ENCODE results near the gene NUDT3.
"Not testable (repeated sequence)": the region's sequence is repeated elsewhere in the genome, so short reads cannot be mapped to it uniquely, and the experiment has no call there.

NUDT3 gene

DNA sequence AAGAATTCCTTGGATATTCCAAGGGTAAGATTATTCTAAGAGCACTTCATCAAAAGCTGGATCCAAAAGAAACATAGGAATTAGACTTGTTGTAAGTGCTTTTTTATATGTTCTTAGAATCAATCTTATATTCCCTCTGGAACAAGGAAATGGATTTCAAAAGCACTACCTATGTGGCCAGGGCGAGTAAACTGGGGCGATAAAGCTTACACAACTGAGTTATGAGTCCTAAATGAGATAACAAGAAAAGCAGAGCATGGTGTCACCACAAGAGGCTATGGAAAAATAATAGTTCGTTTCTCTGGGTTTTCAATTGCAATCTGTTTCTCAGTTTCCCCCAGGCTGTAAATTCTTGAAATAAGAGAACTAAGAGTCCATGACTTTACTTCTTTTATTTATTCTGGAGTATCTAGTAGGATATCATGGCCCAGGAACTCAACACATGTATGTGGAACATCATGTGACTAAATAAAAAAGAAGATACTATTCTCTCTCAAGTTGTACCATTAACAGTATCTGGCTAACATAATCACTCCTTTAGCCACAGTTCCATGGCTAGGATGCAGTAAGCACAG is 51.5 kb downstream of the NUDT3 start:
- no peak for DNase-seq

DNA sequence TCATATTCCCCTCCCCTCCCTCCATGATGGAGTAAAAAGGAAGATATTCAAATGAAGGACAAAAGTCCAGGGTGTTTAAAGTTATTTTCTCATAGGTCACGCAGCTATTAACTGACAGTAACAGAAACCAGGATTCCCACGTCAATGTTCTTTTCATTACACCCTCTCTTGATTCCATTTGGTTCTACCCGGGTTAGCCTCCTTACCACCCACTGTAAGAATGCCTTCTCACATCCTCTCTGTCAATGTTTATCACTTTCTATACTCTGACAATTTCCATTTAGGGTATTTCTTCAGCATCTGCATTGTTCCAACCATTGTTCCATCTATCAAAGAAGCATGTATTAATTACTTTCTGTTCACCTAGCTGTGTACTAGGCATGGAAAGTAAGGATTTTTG is 52.1 kb downstream of the NUDT3 start:
- no peak for DNase-seq

DNA sequence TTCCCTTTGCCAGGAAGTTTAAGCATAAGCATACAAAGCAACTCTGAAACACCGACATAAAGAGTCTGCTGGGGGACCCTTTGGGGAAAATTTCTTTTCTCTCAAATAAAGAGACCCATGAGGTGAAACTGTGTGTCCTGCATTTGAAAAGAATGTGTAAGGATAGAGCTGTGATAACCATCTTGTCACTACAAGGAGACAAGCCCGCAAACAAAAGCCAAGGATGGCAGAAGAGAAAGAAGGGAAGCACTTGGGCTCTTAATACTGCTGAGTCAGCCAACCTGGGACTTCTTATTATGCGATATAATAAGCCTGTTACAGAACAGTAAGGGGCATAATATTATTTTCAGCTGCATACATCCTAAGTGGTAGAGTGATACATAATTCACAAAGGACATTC is 52.5 kb downstream of the NUDT3 start:
- no peak for DNase-seq

DNA sequence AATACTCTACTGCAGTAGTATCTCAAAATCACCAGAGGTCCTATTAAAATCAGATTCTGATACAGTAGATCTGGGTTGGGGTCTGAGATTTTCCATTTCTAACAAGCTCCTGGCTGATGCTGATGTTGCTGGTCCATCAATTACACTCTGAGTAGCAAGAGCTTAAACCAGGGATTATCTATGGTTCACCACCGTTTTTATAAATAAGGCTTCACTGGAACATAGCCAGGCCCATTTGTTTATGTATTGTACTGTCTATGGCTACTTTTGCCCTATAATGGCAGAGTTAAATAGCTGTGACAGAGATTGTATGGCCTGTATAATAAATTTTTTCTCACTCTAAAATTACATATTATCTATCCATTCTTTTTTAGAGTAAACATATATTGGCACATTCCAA is 53.0 kb downstream of the NUDT3 start:
- DNase-seq: no peak

DNA sequence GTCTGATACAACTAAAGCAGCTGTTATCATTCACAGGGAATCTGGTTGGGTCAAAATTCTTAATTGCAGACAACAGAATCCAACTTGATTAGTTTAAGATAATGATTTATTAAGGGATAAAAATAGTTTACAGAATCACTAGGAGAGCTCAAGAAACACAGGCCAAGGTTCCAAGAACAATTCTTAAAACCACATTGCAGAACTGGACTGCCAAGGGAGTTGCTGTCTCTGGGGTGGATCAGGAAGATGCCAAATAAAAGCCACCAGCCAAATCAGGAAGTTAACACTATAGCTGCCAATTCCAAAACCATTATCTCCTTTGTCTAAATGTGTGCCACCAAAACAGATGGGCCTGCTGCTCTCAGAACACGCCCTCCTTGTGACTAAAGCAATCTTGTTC is 53.7 kb downstream of the NUDT3 start:
- DNase-seq: no peak

DNA sequence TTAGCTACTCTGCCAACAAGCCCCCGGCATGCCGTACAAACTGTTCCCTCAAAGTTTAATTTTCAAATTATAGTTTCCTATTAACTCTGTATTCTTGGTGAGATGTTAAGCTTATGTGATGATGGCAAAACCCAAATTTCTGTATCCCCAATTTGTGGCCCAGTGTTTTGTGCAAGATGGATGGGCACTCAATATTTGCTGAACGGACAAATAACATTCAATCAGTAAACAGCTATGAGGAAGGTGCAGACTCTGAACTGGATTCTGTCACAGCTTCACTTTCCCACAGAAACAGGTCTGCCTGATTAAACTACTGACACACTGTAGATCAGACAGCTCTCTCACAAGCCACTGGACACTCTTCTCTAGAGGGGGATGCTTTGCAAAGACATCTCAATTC is 54.1 kb downstream of the NUDT3 start:
- no peak for DNase-seq

DNA sequence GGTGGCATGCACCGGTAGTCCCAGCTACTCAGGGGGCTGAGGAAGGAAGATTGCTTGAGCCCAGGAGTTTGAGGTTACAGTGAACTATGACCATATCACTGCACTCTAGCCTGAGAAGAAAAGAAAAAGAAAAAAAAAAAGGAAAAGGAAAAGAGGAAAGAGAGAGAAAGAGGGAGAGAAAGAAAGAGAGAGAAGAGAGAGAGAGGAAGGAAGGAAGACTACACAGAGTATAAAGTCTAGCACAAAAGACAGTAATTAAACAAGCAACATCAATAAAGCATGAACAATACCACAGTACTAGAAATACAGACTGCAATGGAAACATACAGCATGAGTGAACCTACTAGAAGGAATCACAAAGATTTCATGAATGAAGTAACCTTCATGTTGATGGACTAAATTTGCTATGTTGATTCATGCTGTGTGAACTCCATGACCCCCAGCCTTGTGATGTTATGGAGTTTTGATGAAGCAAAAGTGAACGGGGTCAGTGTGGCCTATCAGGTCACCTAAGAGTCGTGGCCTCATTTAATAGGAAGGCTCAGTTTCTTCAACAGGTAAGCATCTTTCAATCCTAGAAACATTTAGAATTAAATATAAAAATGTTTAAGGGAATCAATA is 57.6 kb downstream of the NUDT3 start:
- peak; percentile 38 to 61 for DNase-seq

DNA sequence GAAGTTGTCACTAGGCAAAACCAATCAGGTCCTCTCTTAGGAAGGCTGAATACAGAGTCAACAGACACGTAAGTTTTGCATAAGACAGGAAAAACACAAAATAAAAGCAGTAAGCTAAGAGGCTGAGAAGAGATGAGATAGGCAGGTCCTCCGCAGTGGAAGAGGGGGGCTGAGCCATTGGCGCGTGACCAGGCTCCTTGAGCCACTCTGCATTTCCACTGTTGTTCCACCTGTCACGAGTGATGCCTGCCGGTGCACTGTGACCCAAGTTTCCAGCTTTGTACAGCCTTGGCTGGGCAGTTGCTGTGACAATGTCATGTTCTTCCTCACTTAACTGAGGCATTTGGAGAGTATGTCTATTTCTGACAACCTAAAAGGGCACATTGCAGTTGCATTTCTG is 58.6 kb downstream of the NUDT3 start:
- DNase-seq: no peak

DNA sequence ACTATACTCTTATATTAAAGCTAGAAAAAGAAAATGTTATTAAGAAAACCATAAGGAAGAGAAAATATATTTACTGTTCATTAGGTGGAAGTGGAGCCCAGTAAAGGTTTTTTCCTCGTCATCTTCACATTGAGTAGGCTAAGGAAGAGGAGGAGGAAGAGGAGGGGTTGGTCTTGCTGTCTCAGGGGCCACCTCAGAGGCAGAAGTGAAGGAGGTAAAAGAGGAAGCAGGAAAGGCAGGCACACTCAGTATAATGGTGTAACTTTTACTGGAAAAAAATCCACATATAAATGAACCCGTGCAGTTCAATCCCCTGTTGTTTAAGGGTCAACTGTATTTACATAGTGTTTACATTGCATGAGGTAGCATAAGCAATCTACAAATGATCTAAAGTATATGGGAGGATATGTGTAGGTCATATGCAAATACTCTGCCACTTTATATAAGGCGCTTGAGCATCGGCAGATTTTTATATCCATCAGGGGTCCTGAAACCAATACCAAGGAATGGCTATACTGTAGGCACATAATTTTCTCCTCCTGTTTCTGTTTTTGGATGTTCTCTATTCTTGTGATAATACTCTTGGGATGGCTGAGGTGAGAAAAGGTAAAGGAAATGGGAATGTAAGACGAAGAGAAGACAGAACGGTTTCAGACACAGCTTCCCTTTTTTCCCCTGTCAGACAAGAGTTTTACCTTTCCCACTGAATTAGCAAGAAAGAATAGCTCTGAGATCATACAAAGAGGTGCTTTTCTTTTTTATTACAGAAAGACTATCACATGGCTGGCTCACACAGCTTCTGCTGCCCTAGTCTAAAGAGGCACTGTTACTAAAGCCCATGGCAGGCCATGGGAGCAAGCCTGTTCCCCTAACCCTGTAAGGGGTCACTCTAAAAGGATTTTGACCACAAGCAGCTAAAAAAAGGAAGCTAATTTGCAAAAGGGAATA is 59.9 kb downstream of the NUDT3 start:
- peak; percentile 50 to 71 for DNase-seq

DNA sequence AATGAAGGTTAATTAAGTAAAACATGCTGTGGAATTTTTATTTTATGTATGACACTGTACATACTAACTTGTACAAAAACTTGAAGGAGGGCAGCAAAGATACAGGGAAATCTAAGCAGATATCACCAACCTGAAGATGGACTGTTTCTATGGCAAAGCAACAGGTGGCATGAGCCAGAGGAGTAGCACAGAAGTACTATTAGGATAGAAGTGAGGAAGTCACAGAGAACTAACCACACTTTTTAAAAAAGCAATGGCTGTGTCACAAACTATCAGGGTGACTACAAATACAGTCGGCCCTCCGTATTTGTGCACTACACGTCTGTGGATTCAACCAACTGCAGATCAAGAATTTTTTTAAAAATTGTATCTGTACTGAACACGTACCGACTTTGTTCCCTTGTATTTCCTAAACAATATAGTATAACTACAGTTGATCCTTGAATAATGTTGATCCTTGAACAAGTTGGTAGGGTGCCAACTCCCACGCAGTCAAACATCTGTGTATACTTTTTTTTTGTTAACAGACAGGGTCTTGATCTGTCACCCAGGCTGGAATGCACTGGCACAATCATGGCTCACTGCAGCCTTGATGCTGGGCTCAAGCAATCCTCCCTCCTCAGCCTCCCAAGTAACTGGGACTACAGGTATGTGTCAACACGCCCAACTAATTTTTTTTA is 61.0 kb downstream of the NUDT3 start:
- DNase-seq: no peak

DNA sequence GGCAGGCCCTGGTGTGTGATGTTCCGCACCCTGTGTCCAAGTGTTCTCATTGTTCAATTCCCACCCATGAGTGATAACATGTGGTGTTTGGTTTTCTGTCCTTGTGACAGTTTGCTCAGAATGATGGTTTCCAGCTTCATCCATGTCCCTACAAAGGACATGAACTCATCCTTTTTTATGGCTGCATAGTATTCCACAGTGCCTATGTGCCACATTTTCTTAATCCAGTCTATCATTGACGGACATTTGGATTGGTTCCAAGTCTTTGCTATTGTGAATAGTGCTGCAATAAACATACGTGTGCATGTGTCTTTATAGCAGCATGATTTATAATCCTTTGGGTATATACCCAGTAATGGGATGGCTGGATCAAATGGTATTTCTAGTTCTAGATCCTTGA is 62.7 kb downstream of the NUDT3 start:
- DNase-seq: not testable (repeated sequence)

DNA sequence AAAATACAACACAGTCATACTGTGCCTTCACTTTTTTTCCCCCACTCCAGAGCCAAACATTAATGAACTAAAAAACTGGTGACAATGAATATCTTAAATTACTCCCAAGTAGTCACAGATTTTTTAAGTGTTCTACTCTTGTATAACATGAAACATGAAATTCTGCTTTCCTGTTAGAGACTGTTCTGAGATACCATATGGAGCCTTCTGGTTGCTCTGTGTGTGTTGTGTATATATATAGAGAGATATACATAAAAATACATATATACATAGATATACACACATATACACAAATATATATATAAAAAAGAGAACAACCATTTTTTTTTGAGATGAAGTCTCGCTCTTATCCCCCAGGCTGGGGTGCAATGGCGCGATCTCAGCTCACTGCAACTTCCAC is 63.5 kb downstream of the NUDT3 start:
- DNase-seq: no peak

DNA sequence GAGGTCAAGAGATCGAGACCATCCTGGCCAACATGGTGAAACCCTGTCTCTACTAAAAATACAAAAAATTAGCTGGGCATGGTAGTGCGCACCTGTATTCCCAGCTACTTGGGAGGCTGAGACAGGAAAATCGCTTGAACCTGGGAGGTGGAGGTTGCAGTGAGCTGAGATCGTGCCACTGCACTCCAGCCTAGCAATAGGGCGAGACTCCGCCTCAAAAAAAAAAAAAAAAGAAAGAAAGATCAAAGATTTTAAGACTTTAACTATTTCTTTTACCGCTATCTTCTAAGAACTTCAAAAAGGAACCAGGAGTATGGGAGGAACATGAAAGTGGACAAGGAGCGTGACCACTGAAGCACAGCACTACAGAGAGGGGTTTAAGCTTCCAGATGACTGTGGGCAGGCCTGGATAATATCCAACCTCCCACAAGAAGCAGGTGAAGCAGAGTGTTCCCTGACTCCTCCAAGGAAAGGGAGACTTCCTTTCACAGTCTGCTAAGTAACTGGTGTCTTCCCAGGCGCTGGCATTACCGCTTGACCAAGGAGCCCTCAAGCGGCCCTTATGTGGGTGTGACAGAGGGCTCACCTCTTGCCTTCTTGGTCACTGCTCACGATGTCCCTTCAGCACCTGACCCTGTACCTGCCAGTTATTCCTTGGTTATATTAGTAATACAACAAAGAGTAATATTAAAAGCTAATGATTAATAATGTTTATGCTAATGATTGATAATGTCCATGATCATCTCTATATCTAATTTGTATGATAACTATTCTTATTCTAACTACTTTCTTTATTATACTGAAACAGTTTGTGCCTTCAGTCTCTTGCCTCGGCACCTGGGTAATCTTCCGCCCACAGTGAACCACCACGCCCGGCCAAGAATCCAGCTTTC is 64.9 kb downstream of the NUDT3 start:
- not testable (repeated sequence) for DNase-seq

DNA sequence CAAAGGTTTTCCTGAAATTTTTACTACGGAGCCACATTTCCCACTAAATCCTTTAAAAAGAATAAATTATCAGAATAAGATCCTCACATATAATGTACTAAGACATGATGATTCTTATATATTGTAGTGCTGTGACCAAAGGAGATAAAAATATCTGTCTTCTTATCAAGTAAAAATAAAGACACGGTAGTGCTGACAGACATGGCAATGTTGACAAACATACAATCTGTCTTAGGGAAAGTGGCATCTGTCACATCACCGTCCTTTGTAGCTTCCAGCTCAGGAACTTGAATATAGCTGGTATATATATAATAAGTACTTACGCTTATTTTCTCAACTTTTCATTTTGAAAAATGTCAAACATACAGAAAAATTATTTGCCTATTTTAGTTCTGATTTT is 66.8 kb downstream of the NUDT3 start:
- DNase-seq: no peak

DNA sequence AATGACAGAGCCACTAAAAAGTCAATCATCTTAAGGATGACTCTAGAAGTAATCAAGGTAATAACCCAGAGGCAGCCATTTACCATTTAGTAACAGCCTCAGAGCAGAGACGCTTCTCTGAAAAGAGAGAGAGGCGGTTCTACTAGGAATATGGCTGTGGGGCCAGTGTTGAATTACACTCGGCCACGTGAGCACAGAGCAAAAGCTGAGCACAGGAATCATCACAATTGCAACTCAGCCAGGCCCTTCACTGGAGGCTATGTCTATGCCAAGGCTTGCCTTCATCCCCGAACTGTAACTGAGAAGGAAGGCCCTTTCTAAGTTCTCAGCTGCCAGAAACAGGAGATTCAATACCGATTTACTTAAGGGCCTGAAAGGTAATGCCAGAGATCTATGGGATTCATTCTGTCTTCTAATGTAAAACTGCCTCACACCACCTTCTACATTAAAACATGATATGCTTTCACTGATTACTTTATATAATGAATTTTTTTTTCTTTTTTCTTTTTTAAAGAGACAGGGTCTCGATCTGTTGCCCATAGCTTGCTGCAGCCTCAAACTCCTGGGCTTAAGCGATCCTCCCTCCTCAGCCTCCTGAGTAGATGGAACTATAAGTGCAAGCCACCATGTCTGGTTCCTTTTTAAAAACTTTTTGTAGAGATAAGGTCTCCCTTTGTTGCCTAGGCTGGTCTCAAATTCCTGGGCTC is 67.6 kb downstream of the NUDT3 start:
- DNase-seq: no peak

DNA sequence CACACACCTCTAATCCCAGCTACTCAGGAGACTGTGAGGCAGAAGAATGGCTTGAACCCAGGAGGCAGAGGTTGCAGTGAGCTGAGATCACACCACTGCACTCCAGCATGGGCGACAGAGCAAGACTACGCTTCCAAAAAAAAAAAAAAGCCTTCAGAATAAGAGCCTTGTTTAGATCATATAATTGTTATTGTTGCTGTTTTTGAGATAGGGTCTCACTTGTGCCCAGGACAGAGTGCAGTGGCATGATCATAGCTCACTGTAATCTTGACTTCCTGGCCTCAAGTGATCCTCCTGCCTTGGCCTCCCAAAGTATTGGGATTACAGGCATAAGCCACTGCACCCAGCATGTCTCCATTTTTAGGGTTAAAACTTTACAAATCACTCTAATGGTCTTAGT is 68.2 kb downstream of the NUDT3 start:
- DNase-seq: not testable (repeated sequence)

DNA sequence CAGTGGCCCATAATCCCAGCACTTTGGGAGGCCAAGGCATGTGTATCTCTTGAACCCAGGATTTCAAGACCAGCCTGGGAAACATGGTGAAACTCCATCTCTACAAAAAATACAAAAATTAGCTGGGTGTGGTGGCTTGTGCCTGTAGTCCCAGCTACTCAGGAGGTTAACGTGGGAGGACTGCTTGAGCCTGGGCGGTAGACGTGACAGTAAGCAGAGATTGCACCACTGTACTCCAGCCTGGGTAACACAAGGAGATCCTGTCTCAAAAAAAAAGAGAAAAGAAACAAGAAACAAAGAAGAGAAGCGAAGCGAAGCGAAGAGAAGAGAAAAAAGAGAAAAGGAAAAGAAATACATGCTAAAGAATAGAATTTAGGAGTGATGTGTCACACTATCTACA is 69.2 kb downstream of the NUDT3 start:
- DNase-seq: peak; percentile 33 to 58

DNA sequence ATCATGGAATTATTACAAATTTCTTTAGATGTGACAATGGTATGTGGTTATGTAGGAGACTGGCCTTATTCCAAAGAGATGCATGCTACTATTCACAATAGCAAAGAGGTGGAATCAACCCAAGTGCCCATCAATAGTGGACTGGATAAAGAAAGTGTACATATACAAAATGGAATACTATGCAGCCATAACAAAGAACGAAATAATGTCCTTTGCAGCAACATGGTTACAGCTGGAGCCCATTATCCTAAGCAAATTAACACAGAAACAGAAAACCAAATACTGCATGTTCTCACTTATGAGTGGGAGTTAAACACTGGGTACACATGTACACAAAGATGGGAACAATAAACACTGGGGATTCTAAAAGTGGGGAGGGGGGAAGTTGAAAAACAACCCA is 69.7 kb downstream of the NUDT3 start:
- DNase-seq: no peak

DNA sequence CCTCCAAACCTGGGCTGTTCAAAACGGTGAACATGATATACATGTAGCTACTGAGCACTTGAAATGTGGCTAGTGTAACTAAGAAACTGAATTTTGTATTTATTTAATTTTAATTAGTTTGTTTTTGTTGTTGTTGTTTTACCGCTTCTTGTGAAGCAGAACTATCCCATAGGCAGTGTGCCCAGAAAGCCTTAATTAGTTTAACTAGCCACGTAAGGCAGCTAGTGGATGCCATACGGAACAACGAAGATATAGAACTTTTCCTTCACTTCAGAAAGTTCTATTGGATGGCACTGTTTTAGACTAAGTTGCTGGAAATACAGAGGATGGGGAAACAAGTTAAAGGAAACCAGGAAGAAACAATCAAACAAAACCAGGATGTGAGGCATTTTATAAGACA is 70.6 kb downstream of the NUDT3 start:
- no peak for DNase-seq

DNA sequence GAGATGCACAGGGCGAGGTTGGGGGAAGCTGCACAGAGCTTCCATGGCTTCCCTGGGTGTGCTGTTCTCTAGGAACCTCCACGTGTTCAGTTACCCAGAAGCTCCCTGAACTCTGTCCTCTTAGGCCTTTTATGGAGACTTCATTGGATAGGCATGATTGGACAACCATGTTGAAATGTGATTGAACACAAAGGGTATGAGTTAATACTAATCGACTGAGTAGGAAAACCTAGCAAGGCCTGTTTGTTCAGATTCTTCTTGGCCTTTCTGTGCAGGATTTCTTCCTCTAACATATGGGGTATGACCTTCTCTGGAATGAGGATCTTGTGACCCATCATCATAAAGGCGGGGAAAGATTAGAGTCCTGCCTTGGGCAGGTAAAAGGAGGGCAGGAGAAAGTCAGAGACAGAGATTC is 73.0 kb downstream of the NUDT3 start:
- DNase-seq: no peak

Data from inflammatory macrophage treated with lipopolysaccharide for 1 hour (primary cell).